ENCODE results near the gene GATA2. TPM values are rescaled to one million over a fixed set of nuclear protein-coding genes. Genes with fewer than 3 reads are reported as not detected.

GATA2 gene
- total RNA-seq, 1 donor from 2014 or later, result 56.0 TPM

DNA sequence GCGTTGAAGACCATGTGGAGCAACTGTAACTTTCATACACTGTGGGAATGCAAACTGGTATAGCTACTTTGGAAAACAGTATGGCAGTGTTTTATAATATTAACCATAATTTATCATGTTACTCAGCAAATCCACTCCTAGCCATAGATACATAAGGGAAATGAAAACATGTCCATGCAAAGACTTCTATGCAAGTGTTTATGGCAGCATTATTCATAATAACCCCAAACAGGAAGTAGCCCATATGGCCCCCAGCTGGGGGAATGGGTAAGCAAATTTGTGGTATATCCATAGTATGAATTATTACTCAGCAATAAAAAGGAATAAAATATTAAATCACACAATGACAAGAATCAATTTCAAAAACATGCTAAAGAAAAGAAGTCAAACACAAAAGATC lies 23.0 kb upstream of the GATA2 start:
- Histone ChIP-seq H3K4me1 (no peaks in the 10 kb centered on the region), H3K27ac (no peak overlapping the region), H3K36me3 (no peaks in the 10 kb centered on the region), H3K27me3 (no peaks in the 10 kb centered on the region), H3K4me3 (no peak overlapping the region), H3K9me3 (peaks cover 0 to 14% of the 10 kb centered on the region in 2 donors)
- TF ChIP-seq, protein P1, sequence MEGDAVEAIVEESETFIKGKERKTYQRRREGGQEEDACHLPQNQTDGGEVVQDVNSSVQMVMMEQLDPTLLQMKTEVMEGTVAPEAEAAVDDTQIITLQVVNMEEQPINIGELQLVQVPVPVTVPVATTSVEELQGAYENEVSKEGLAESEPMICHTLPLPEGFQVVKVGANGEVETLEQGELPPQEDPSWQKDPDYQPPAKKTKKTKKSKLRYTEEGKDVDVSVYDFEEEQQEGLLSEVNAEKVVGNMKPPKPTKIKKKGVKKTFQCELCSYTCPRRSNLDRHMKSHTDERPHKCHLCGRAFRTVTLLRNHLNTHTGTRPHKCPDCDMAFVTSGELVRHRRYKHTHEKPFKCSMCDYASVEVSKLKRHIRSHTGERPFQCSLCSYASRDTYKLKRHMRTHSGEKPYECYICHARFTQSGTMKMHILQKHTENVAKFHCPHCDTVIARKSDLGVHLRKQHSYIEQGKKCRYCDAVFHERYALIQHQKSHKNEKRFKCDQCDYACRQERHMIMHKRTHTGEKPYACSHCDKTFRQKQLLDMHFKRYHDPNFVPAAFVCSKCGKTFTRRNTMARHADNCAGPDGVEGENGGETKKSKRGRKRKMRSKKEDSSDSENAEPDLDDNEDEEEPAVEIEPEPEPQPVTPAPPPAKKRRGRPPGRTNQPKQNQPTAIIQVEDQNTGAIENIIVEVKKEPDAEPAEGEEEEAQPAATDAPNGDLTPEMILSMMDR (IDR thresholded peaks at IDR 0.05), result no peak
- intact Hi-C loops (cut with DNase I), result no loop called here
- DNase-seq (ENCODE audit: low spot score in 2 of 2), result no peak

DNA sequence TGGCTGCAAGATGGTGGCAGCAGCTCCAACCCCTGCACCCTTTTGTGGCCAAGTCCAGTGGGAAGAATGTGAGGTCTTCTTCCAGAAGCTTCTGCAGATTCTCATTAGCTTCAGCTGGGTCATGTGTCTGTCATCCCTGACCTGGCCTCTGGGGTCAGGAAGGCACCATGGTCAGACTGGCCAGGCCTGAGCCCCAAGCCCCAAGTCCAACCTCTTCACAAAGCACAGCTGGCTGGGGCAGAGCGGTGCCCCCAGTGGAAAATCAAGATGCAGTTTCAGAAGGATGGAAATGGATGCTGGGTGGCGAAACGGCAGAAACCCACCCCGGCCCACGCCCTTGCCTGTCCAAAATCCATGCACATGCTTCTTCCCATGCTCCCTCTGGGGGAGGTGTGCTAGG lies 15.9 kb upstream of the GATA2 start:
- Histone ChIP-seq H3K9me3 (peaks cover 0 to 5% of the 10 kb centered on the region in 2 donors), H3K4me1 (no peaks in the 10 kb centered on the region), H3K27me3 (no peaks in the 10 kb centered on the region), H3K4me3 (no peak overlapping the region), H3K36me3 (no peaks in the 10 kb centered on the region), H3K27ac (no peak overlapping the region)
- intact Hi-C loops (cut with DNase I), result no loop called here
- no peak for DNase-seq (ENCODE audit: low spot score in 2 of 2)
- TF ChIP-seq, protein P1 (IDR thresholded peaks at IDR 0.05), result no peak

DNA sequence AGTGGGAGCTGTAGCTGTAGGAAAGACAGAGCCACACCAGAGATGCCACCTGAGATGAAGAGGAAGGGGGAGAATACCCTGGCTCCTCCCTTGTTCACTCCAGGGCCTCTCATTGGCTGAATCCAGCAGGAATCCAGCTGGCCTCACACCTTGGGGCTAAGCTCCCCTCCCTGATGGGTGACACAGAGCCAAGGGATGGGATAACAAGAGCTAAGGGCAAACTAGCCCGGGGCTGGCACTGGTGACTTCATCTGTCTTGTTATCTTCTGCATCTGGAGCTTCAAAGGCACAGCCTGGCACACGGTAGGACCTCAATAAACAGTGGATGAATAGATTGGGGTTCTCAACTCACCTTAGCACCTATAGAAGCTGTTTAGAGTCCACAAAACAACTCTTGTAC lies 13.8 kb upstream of the GATA2 start:
- no peak for DNase-seq (ENCODE audit: low spot score in 2 of 2)
- no peaks in the 10 kb centered on the region for H3K4me1 ChIP-seq
- no peak overlapping the region for H3K4me3 ChIP-seq
- H3K36me3 ChIP-seq, result no peaks in the 10 kb centered on the region
- no peak overlapping the region for H3K27ac ChIP-seq
- H3K27me3 ChIP-seq, result no peaks in the 10 kb centered on the region
- TF ChIP-seq, protein P1 (IDR thresholded peaks at IDR 0.05), result no peak
- intact Hi-C loops (cut with DNase I), result no loop called here
- no peaks in the 10 kb centered on the region for H3K9me3 ChIP-seq

DNA sequence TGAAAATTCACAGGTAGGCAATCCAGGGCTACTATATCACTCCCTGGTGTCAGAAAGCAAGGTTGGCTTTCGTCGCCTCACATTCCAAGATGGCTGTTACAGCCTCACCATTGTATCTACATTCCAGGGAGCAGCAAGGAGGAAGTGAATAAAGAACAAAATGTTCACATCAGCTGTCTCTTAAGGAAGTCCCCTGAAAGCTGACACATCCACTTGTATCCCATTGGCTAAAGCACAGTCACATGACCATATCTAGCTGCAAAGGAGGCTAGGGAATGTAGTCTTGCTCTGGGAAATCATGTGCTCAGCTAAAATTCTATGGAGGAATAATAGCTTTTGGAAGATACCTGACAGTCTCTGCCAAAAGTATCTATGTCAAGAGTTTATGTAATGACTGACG lies 12.8 kb upstream of the GATA2 start:
- Histone ChIP-seq H3K9me3 (no peaks in the 10 kb centered on the region), H3K36me3 (no peaks in the 10 kb centered on the region), H3K4me3 (no peak overlapping the region), H3K27me3 (no peaks in the 10 kb centered on the region), H3K4me1 (no peaks in the 10 kb centered on the region), H3K27ac (no peak overlapping the region)
- no peak for DNase-seq (ENCODE audit: low spot score in 2 of 2)
- TF ChIP-seq, protein P1 (IDR thresholded peaks at IDR 0.05), result no peak
- intact Hi-C loops (cut with DNase I), result no loop called here

DNA sequence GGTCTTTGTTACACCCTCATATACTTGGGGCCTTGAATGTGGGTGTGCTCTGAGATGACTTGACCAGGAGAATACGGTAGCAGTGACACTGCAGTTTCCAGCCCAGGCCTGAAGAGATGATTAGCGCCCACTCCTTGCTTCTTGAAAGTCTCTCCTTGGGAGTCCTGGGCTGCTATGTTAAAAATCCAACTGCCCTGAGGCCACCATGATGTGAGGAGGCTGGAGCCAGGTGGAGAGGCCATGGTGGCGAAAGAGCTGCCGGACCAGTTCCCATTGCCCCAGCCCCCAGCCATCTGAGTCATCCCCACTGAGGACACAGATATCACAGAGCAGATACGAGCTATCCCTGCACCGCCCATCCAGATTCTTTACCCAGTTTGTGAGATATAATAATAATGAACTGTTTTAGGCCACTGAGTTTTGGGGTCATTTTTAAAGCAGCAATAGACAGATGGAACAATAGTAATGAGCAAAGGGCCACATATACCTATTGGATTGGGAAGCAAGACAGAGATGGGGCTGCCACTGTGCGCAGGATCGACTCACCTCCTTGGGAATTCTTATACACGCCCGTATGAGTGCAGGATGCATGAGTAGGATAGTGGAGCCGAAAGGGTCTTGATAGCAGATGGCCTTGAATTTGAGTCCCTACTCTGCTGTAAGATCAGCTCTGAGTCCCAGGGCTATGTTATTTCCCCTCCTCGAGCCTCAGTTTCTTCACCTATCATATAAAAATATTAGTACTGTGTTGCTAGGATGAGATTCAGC lies 12.1 kb upstream of the GATA2 start:
- TF ChIP-seq, protein P1 (IDR thresholded peaks at IDR 0.05), result no peak
- H3K4me3 ChIP-seq, result no peak overlapping the region
- intact Hi-C loops (cut with DNase I), result no loop called here
- no peaks in the 10 kb centered on the region for H3K4me1 ChIP-seq
- H3K36me3 ChIP-seq, result no peaks in the 10 kb centered on the region
- no peaks in the 10 kb centered on the region for H3K27me3 ChIP-seq
- DNase-seq (ENCODE audit: low spot score in 2 of 2), result no peak
- no peak overlapping the region for H3K27ac ChIP-seq
- H3K9me3 ChIP-seq, result no peaks in the 10 kb centered on the region
